ENCODE results near the gene MTF1.

The MTF1 gene

GRCh38 chr1:37888022-37888700 lies 28.8 kb upstream of the MTF1 start:
- no peak for TF ChIP-seq GATA1 (IDR thresholded peaks at IDR 0.05; ENCODE audit: low read depth, low read length)
- TF ChIP-seq POLR2A (IDR thresholded peaks at IDR 0.05; ENCODE audit: low read length): no peak
- DNase-seq: no peak

GRCh38 chr1:37884145-37884544 lies 24.8 kb upstream of the MTF1 start:
- no peak for DNase-seq
- TF ChIP-seq POLR2A (IDR thresholded peaks at IDR 0.05; ENCODE audit: low read length) (no peak), GATA1 (IDR thresholded peaks at IDR 0.05; ENCODE audit: low read depth, low read length) (no peak)

- no peak for DNase-seq
- TF ChIP-seq POLR2A (IDR thresholded peaks at IDR 0.05; ENCODE audit: low read length): no peak
- TF ChIP-seq GATA1 (IDR thresholded peaks at IDR 0.05; ENCODE audit: low read depth, low read length): no peak
Observed at GRCh38 chr1:37883671-37884070, 24.3 kb upstream of the MTF1 start.

- DNase-seq: no peak
- TF ChIP-seq GATA1 (IDR thresholded peaks at IDR 0.05; ENCODE audit: low read depth, low read length) (no peak), POLR2A (IDR thresholded peaks at IDR 0.05; ENCODE audit: low read length) (no peak)
Observed at GRCh38 chr1:37879865-37880264, 20.5 kb upstream of the MTF1 start.

- no peak for DNase-seq
- no peak for TF ChIP-seq GATA1 (IDR thresholded peaks at IDR 0.05; ENCODE audit: low read depth, low read length)
- no peak for TF ChIP-seq POLR2A (IDR thresholded peaks at IDR 0.05; ENCODE audit: low read length)
Observed at GRCh38 chr1:37878071-37878470, 18.7 kb upstream of the MTF1 start.

GRCh38 chr1:37875833-37876232 lies 16.4 kb upstream of the MTF1 start:
- no peak for TF ChIP-seq POLR2A (IDR thresholded peaks at IDR 0.05; ENCODE audit: low read length)
- no peak for TF ChIP-seq GATA1 (IDR thresholded peaks at IDR 0.05; ENCODE audit: low read depth, low read length)
- peak in 1 of 2 experiments; percentile 9 for DNase-seq

- no peak for TF ChIP-seq POLR2A (IDR thresholded peaks at IDR 0.05; ENCODE audit: low read length)
- no peak for TF ChIP-seq GATA1 (IDR thresholded peaks at IDR 0.05; ENCODE audit: low read depth, low read length)
- no peak for DNase-seq
Observed at GRCh38 chr1:37872692-37873091, 13.3 kb upstream of the MTF1 start.

GRCh38 chr1:37868466-37868865 lies 9.1 kb upstream of the MTF1 start:
- no peak for DNase-seq
- no peak for TF ChIP-seq GATA1 (IDR thresholded peaks at IDR 0.05; ENCODE audit: low read depth, low read length)
- TF ChIP-seq POLR2A (IDR thresholded peaks at IDR 0.05; ENCODE audit: low read length): no peak

GRCh38 chr1:37867784-37868183 lies 8.4 kb upstream of the MTF1 start:
- peak in 1 of 2 experiments; percentile 24 for DNase-seq
- TF ChIP-seq POLR2A (IDR thresholded peaks at IDR 0.05; ENCODE audit: low read length) (no peak), GATA1 (IDR thresholded peaks at IDR 0.05; ENCODE audit: low read depth, low read length) (no peak)

GRCh38 chr1:37866491-37866890 lies 7.1 kb upstream of the MTF1 start:
- TF ChIP-seq POLR2A (IDR thresholded peaks at IDR 0.05; ENCODE audit: low read length): no peak
- no peak for DNase-seq

GRCh38 chr1:37865348-37866120 lies 6.1 kb upstream of the MTF1 start:
- TF ChIP-seq GATA1 (IDR thresholded peaks at IDR 0.05; ENCODE audit: low read depth, low read length) (no peak), POLR2A (IDR thresholded peaks at IDR 0.05; ENCODE audit: low read length) (no peak)
- peak; percentile 34 to 76 for DNase-seq

- no peak for DNase-seq
- TF ChIP-seq GATA1 (IDR thresholded peaks at IDR 0.05; ENCODE audit: low read depth, low read length) (no peak), POLR2A (IDR thresholded peaks at IDR 0.05; ENCODE audit: low read length) (no peak)
Observed at GRCh38 chr1:37862330-37862729, 2.9 kb upstream of the MTF1 start.

- TF ChIP-seq GATA1 (IDR thresholded peaks at IDR 0.05; ENCODE audit: low read depth, low read length) (no peak), POLR2A (IDR thresholded peaks at IDR 0.05; ENCODE audit: low read length) (no peak)
- no peak for DNase-seq
Observed at GRCh38 chr1:37861151-37861550, 1.8 kb upstream of the MTF1 start.

GRCh38 chr1:37860346-37860666 lies 914 bp upstream of the MTF1 start:
- no peak for DNase-seq
- no peak for TF ChIP-seq GATA1 (IDR thresholded peaks at IDR 0.05; ENCODE audit: low read depth, low read length)
- TF ChIP-seq POLR2A (IDR thresholded peaks at IDR 0.05; ENCODE audit: low read length): no peak

GRCh38 chr1:37858931-37859506 lies 373 bp downstream of the MTF1 start:
- no peak for TF ChIP-seq GATA1 (IDR thresholded peaks at IDR 0.05; ENCODE audit: low read depth, low read length)
- TF ChIP-seq POLR2A (IDR thresholded peaks at IDR 0.05; ENCODE audit: low read length): no peak
- DNase-seq: peak; percentile 65 to 75

Measured in erythroblast (primary cell).